AG09309 (cell line): ENCODE measurements around the gene EDEM3.
A peak's percentile ranks its signal among the peaks of the same experiment; 100 is the strongest.

Experiments used
- DNase-seq: peaks from one replicate; pipeline ENCODE4 v3.0.0-alpha.2; 2010; ENCODE audit warnings: low read depth
- H3K4me3 ChIP-seq: 2 replicates; pipeline ENCODE4 v1.5.1; 2011; ENCODE audit warnings: mild to moderate bottlenecking, low read depth, low read length, moderate library complexity; ENCODE audit not compliant: control insufficient read depth
- TF ChIP-seq, protein P1 (sequence below): IDR thresholded peaks from 2 replicates; pipeline ENCODE4 v1.5.1; 2011; ENCODE audit warnings: mild to moderate bottlenecking, low read depth, low read length, inconsistent platforms; ENCODE audit not compliant: insufficient read depth, control insufficient read depth; ENCODE audit errors: missing control alignments

The EDEM3 gene

DNA sequence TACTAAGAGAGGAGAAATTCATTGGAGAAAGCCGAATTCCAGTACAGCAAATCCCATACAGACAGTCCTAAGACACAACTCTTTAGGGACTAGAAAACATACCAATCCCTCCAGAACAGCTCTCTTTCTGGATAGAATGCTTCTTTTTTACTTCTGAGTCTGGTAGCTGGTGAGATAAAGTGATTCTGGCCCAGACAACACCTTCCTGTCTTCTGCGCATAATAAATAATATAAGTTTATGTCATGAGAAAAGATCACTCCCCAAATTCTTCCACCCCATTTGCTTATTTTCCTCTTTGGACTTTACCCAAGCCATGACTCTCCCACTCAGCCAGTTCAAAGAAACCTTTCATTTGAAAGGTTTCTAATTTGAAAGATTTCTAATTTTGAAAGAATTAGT, 98.4 kb downstream of the EDEM3 start:
- TF ChIP-seq, protein P1, sequence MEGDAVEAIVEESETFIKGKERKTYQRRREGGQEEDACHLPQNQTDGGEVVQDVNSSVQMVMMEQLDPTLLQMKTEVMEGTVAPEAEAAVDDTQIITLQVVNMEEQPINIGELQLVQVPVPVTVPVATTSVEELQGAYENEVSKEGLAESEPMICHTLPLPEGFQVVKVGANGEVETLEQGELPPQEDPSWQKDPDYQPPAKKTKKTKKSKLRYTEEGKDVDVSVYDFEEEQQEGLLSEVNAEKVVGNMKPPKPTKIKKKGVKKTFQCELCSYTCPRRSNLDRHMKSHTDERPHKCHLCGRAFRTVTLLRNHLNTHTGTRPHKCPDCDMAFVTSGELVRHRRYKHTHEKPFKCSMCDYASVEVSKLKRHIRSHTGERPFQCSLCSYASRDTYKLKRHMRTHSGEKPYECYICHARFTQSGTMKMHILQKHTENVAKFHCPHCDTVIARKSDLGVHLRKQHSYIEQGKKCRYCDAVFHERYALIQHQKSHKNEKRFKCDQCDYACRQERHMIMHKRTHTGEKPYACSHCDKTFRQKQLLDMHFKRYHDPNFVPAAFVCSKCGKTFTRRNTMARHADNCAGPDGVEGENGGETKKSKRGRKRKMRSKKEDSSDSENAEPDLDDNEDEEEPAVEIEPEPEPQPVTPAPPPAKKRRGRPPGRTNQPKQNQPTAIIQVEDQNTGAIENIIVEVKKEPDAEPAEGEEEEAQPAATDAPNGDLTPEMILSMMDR: no peak
- no peak overlapping the region for H3K4me3 ChIP-seq
- no peak for DNase-seq

DNA sequence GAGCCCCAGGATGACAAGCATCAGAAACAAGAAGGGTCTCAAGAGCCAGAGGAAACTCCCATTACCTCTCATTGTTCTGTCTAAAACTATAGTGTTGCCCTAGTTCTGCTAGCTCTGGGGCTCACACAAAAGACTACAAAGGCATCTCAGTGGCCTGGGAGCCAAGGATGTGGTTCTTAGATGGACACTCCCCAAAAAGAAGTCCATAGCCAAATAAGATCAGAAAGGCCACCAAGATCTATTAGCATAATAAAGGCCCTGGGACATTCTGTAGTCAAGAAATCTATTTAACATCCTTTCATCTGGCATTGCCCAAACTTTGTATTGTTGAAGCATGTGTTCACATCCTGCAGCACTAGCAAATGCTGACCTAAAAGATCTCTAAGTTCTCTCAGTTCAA, 99.5 kb downstream of the EDEM3 start:
- TF ChIP-seq, protein P1: no peak
- DNase-seq: no peak
- no peak overlapping the region for H3K4me3 ChIP-seq

DNA sequence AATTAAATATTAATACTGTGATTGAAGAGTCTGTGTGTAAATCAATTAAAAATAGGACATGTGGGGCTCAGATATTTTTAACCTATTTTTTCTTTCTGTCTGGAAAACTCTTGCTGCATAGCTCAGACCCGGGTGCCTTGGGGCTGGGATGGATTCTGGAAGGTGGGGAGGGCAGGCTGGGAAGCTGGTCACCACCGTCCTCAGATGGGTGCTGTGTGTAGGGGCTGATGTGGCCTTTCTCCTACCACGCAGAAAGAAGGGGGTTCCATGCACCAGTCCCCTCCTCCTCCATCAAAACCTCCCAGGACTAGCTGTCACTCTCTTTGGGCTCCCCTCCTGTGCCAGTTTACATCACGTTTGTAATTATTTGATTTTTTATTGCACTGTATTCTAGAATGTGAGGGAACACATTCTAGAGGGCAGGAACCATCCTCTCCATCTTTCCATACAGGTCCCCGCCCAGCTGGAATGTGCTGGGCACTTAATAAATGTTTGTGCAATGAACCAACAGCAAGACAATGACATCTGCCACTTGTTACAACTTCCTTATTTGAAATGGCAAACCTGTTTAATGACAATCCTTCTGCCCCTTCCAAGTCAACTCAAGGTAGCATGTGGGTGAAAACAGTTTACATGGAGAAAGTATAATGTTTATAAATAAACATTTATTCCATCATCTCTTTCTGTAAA, 104.3 kb downstream of the EDEM3 start:
- TF ChIP-seq, protein P1: no peak
- DNase-seq: no peak

DNA sequence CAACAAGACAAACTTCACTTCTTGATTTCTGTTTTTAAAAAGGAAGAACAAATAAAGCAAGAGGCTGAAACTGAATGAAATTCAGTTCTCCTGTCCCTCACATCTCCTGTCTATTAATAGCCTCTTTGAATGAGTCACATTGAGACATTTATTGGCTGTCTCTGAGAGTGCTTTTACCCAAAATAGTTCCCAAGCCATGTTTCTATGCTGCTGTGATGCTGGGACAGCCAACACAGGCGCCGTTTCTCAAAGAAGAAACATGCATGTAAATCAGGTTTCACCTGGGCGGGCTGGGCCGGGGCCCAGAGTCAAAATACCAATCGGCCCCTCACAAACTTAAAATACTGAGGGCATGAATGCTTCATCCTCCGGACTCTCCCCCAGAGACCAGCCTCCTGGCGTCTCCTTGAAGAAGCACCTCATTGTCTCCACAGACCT, 105.2 kb downstream of the EDEM3 start:
- DNase-seq: peak; percentile 21
- H3K4me3 ChIP-seq: no peak overlapping the region
- TF ChIP-seq, protein P1: no peak

More for the DNA sequence above, 104.3 kb downstream of the EDEM3 start:
- no peak overlapping the region for H3K4me3 ChIP-seq

DNA sequence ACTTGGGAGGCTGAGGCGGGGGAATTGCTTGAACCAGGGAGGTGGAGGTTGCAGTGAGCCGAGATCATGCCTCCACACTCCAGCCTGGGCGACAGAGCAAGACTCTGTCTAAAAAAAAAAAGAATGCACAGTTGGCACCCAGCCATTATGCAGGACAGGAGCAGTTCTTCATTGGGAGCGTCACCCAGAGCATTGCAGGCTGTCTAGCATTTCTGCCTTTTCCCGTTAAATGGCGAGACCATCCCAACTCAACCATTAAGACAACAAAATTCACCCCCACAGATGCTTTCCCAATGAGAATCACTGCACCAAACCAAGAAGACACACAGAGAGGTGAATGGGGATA, 105.8 kb downstream of the EDEM3 start:
- TF ChIP-seq, protein P1: no peak
- no peak overlapping the region for H3K4me3 ChIP-seq

DNA sequence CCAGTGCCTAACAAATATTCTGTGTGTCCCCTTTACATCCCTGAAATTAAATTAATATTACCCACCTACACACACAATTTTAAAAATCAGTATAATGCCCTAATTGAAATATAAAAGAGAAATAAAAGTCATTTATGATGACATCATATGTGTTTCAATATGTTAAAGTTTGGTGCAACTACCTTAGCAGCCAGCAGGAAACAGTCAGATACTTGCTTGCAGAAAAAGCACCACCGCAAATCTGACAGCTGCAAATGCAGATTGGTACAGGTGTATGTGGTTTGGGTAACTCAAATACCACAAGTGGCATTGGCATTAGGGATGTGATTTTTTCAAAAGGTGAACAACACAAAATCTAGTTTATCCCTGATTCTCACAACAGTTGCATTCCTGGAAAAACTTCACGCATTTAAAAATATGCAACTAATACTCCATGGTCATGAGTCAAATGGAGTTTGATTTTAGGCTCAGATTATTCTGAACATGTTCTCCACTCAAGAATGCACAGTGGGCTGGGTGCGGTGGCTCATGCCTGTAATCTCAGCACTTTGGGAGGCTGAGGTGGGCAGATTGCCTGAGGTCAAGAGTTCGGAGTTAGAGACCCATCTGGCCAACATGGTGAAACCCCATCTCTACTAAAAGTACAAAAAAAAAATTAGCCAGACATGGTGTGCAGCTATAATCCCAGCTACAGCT, 106.3 kb downstream of the EDEM3 start:
- TF ChIP-seq, protein P1: no peak
- no peak overlapping the region for H3K4me3 ChIP-seq
- no peak for DNase-seq

More for the DNA sequence above, 105.8 kb downstream of the EDEM3 start:
- DNase-seq: no peak
